ENCODE results near the gene PHF13.
"Not testable (repeated sequence)": the region's sequence is repeated elsewhere in the genome, so short reads cannot be mapped to it uniquely, and the experiment has no call there.

The PHF13 gene

DNA sequence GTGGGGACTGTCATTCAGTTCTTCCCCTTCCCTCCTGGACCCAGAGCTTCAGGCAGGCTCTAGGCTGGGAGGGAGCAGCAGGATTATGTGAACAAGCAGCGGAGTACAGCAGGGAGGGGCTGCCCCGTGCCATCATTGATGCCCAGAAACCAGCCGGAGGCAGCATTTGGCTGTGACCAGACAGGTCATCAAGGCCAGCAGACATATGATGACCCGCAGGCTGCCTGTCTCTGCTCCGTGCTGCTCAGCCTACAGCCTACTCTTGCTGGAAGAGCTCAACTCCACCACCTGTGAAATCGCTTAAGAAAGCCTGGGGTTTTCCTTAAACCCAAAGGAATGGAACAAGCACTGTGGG is 15.8 kb upstream of the PHF13 start:
- no peak for DNase-seq (ENCODE audit: extremely low read depth, insufficient read length)
- Histone ChIP-seq H3K27me3 (replicated peaks; ENCODE audit: control insufficient read depth, insufficient read depth, low read length) (no peaks in the 10 kb centered on the region), H3K4me3 (replicated peaks; ENCODE audit: low read depth, low read length) (no peak overlapping the region), H3K36me3 (ENCODE audit: control insufficient read depth, insufficient read depth, low read length) (peaks cover 27% of the 10 kb centered on the region)
- no peak for TF ChIP-seq CTCF (IDR thresholded peaks at IDR 0.05; ENCODE audit: insufficient read depth, low read length, poor library complexity, severe bottlenecking)

DNA sequence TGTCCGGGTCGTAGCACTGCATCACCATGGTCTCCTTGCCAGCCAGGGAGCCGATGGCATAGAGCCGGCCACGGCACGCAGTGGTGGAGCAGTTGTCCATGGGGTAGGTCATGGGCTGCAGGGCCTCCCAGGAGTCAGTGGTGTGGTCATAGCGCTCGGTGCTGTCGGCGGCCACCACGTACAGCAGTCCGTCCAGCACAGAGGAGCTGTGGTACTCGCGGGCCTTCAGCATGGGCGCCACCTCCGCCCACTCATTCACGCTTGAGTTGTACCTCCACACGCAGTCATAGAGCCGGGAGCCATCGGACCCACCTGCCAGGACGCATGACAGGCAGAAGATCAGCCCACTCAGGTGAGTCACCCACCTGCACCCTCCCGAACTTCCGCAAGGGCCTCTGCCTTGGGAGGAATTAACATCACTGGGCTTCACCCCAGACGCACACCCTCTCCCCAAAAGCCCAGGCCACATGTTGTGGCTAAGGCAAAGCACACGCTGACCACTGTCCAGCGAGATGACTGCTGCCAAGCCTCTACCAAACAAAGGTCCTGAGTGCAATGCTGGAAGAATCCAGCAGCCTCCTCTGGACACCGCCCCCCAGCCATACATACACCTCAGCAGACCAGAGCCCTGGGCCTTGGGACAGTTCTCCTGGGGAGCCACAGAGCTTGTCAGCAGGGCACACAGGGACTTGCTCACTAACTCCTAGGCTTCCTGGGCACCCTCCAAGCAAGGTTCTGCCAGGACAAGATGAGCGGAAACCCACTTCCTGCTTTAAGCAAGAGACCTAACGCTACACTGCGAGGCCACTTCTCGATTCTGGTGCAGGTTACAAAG is 14.2 kb upstream of the PHF13 start:
- peak overlapping the region; percentile 50 for H3K4me3 ChIP-seq (replicated peaks; ENCODE audit: low read depth, low read length)
- no peaks in the 10 kb centered on the region for H3K27me3 ChIP-seq (replicated peaks; ENCODE audit: control insufficient read depth, insufficient read depth, low read length)
- no peak for TF ChIP-seq CTCF (IDR thresholded peaks at IDR 0.05; ENCODE audit: insufficient read depth, low read length, poor library complexity, severe bottlenecking)

GRCh38 chr1:6599991-6600390 is 13.5 kb upstream of the PHF13 start:
- H3K36me3 ChIP-seq (ENCODE audit: control insufficient read depth, insufficient read depth, low read length) = peaks cover 19% of the 10 kb centered on the region
- H3K4me3 ChIP-seq (replicated peaks; ENCODE audit: low read depth, low read length) = peak overlapping the region; percentile 86
- H3K27me3 ChIP-seq (replicated peaks; ENCODE audit: control insufficient read depth, insufficient read depth, low read length); DNase-seq (ENCODE audit: extremely low read depth, insufficient read length): not testable (repeated sequence)

More for the DNA sequence above, 14.2 kb upstream of the PHF13 start:
- no peak for DNase-seq (ENCODE audit: extremely low read depth, insufficient read length)
- peaks cover 19% of the 10 kb centered on the region for H3K36me3 ChIP-seq (ENCODE audit: control insufficient read depth, insufficient read depth, low read length)

- Histone ChIP-seq H3K36me3 (ENCODE audit: control insufficient read depth, insufficient read depth, low read length) (peaks cover 14% of the 10 kb centered on the region), H3K27me3 (replicated peaks; ENCODE audit: control insufficient read depth, insufficient read depth, low read length) (no peaks in the 10 kb centered on the region), H3K4me3 (replicated peaks; ENCODE audit: low read depth, low read length) (peak overlapping the region; percentile 86)
- DNase-seq (ENCODE audit: extremely low read depth, insufficient read length) = no peak
- no peak for TF ChIP-seq CTCF (IDR thresholded peaks at IDR 0.05; ENCODE audit: insufficient read depth, low read length, poor library complexity, severe bottlenecking)
Measured at GRCh38 chr1:6600410-6601048, 13.0 kb upstream of the PHF13 start.

- H3K36me3 ChIP-seq (ENCODE audit: control insufficient read depth, insufficient read depth, low read length) = peaks cover 10% of the 10 kb centered on the region
- H3K4me3 ChIP-seq (replicated peaks; ENCODE audit: low read depth, low read length) = peak overlapping the region; percentile 86
- TF ChIP-seq CTCF (IDR thresholded peaks at IDR 0.05; ENCODE audit: insufficient read depth, low read length, poor library complexity, severe bottlenecking) = no peak
- H3K27me3 ChIP-seq (replicated peaks; ENCODE audit: control insufficient read depth, insufficient read depth, low read length) = no peaks in the 10 kb centered on the region
- peak; percentile 56 for DNase-seq (ENCODE audit: extremely low read depth, insufficient read length)
Measured at GRCh38 chr1:6601049-6601922, 12.2 kb upstream of the PHF13 start.
